HG02938 (cell line): ENCODE measurements around the gene RUNDC3A.
"Not testable (repeated sequence)": the region's sequence is repeated elsewhere in the genome, so short reads cannot be mapped to it uniquely, and the experiment has no call there.

ENCODE experiments used
- ATAC-seq: cut with Tn5 transposase; IDR thresholded peaks from one replicate; pipeline ENCODE4 v1.9.1; 2021; ENCODE audit warnings: mild to moderate bottlenecking, moderate library complexity; ENCODE audit not compliant: unreplicated experiment

RUNDC3A gene

DNA sequence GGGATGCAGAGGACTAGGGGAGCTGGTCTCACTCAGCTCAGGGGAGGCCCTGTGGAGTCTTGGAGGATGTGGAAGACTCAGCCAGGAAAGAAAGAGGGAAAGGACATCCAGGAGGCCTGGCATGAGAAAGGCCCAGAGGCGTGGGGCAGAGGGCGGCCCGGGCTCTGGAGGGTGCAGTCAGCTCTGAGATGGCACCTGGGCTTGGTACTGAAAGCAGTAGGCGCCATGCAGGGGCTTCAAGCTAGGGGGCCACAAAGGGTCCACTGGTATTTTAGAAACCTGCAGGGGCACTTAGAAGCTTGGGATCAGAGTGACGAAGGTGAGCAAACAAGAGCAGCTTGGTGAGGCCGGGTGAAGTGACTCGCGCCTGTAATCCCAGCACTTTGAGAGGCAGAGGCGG is 49.7 kb downstream of the RUNDC3A start:
- no peak for ATAC-seq

DNA sequence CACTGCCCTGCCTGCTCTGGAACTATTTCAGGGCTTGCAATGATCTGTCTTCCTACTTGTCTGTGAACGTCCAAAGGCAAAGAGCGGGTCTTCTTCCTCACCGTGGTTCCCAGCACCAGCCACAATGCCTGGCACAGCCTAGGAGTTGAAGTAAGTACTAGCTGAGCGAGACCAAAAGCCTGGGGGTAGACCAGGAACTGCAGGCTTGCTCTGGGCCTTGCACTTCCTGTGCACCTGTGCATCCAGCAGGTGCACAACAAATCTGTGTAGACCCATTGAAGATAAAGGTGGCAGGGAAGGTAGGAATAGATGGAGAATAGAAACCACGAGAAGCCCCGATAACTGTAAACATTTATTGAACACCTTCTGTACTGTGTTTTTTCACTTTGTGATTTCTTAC is 50.6 kb downstream of the RUNDC3A start:
- ATAC-seq = no peak

DNA sequence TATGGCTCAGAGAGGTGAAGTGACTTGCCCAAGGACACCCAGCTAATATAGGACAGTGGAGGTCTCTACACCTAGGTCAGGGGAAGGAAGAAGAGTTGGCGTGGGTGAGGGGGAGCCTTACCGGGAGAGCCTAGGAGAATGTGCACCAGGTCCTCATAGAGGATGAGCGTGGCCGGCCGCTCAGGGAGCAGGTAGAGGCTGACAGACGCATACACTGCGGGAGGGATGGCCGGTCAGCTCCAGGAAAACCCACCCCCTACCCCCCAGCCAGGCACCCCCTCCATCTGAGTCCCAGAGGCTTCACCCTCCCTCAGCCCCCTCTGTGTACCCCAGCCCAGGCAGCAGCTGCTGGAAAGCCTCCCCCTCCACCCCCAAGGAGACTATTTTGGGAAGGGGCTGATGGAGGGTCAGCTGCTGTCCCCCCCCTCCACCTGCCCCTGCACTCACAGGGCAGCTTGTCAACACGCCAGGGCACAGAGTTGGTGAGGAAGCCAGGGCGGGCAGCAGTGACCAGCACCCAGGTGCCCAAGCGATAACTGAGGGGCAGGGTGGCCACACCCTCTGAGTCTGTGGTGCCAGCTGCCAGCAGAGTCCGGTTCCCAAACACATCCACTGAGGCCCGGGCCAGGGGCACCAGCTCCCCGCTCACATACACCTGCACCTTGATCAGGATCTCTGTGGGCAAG is 51.2 kb downstream of the RUNDC3A start:
- no peak for ATAC-seq

DNA sequence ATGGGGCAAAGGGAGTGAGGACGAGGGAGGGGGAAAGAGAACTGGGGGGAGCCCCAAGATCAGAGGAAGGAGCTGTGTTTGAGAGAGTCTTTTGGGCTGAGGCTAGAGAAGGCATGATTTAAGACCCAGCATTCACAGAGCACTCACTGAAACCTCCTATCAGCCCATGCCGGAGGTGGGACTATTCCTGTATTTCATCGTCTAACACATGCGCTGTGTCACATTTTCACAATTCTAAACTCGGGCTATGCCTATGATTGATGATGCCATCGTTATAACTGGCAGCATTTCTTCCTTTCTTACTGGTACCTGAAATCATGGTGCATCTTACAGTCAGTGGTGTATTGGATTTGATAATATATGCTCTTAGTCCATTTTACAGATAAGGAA is 51.7 kb downstream of the RUNDC3A start:
- no peak for ATAC-seq

DNA sequence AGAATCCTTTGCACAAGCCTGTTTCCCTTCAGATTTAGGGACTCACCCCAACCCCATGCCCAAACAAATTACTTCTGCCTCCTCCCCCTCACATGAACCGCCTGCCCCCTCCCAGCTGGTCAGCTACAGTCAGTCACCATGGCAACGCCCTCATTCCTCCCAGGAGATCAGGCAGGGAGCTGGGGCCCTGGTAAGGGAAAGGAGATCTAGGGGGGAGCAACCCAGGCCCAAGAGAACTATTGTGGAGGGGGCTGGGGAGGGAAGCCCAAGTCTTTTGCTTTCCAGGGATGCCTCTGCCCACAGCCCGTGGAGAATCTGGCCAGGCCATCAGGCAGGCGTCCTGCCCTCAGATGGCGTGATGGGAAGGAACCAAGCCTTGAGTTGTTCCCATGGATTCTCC is 52.4 kb downstream of the RUNDC3A start:
- ATAC-seq = no peak

DNA sequence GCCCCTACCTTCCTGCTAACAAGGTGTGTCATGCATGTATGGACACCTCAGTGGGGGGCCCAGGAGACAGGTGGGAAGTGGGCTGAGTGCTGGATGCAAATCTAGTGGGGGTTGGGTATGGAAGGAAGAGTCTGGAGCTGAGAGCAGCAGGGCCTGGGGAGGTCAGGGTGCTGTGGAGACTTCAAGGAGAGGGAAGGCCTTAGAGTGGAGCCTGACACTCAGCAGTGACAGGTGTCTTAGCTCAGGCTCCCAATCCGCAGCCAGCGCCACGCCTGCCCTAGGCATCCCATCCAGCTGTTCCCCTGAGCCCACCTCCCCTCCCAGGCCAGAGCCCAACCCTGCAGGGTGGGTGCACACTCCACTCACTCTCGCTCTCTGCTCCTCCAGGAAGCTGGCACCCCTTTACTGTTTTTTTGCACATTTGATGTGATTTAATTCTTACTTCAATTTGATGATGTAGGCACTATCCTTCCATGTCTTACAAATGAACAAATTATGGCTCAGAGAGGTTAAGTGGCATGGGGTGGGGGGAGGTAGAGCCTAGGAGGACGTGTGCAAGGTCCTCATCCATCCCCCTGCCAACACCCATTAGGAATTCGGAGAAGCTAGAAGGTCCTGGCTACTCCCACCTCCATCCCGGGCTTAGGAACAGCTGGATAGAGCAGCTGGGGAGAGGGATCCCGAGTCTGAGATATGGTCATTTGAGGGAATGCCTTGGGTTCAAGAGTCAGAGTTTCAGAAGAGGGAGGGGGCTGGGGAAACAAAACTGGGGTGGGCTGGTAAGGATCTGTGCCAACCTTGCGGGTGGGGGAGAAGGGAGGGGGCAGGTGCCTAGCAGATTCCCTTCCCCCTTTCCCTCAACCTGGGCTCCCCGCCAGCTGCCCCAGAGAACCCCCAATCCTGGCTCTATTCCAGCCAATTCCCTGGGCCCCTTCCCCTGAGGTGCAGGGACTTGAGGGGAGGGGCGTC is 53.2 kb downstream of the RUNDC3A start:
- ATAC-seq = no peak

DNA sequence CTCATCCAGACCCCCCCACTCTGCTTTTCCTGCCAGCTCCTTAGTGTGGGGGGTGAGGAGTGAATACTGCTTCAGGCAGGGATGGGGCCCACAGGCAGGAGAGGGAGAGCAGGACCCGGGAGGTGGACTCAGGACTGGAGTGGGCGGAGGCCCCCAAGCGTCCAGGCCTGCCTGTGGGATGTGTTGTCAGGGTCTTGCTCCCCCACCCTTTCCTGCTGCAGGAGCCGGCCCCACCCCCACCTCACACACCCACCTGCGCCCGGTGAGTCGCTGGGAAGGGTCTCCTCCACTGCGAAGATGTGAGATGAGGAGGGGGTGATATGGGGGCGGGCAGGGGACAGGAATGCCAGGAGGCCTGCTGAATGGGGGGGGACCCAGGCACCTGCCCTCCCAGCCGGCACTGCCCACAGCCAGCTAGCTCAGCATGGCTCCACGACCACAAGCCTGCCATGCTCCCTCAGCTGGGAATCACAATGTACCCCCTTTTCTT is 54.1 kb downstream of the RUNDC3A start:
- ATAC-seq = no peak

DNA sequence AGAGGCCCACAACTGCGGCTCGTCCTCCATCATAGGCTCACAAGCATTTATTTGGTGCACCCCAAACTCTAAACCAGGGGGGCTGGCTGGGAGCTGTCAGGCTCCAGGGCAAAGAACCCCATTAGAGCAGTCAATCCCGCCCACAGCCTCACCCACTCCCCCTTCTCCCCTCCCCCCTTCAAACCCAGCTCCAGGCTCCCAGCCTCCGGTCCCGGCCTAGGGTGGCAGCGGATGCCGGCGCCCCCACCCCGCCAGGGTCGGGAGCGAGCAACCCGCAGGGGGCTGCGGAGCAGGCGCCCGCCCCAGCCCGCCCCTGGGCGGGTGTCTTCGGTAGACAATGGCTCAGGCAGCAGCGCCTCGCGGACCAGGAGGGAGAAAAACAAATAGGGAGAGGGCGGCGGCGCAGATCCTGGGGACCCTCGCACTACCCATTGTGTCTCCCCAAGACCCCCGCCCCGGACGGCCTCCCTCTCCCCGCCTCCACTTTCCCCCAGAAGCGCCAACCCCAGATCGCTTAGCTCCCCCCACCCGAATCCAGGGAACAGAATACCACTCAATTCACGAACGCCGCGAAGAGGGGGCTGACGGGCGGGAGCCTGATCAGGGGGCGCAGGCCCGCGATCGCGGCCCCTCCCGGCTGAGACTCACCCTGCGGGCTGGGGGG is 54.7 kb downstream of the RUNDC3A start:
- no peak for ATAC-seq

DNA sequence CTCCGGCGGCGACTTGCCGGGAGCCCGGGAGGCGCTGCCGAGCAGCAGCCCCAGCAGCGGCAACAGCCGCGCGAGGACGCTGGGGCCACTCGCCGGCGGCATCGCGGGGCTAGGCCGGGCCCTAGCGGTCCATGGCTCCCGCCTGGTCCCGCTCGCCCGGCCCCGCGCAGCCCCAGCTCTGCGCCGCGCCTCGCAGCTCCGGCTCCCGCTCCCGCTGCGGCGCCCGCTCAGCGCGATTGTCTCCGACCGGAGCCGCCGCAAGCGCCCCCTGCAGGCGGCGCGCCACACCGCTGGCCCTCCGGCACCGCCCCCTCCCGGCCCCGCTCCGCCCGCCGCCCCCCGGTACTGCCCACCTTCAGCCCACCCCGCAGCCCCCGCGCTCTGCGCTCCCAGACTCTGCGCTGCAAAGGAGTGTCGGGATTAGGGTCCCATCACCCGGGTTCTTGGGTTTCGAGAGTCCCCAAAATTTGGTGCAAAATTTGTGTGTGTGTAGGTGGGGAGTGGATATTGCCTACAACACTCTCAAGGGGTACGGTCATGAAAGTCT is 55.3 kb downstream of the RUNDC3A start, which contains the start of gene FAM171A2:
Gene FAM171A2 (minus strand): TSS at position 241 of the 547 bp plus-strand sequence. CDS start 139 bp downstream, at position 102.
- no peak for ATAC-seq

DNA sequence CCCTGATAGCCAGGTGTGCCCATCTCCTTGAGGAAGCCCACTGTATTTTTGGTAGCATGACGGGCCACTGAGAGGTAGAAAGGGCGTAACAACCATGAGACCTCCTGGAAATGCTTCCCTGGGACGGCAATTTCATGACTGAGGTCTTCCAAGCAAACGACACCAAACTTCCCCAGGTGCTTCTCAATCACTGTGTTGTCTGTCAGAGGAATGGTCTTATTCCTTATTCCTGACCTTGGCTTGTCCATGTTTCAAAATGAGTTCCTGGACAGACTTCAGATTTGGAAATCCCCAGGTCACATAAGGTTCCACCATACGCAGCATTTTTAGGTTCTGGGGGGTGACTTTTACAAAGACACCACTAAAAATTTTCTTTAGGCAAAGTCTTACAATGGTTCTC is 56.6 kb downstream of the RUNDC3A start:
- ATAC-seq = not testable (repeated sequence)

DNA sequence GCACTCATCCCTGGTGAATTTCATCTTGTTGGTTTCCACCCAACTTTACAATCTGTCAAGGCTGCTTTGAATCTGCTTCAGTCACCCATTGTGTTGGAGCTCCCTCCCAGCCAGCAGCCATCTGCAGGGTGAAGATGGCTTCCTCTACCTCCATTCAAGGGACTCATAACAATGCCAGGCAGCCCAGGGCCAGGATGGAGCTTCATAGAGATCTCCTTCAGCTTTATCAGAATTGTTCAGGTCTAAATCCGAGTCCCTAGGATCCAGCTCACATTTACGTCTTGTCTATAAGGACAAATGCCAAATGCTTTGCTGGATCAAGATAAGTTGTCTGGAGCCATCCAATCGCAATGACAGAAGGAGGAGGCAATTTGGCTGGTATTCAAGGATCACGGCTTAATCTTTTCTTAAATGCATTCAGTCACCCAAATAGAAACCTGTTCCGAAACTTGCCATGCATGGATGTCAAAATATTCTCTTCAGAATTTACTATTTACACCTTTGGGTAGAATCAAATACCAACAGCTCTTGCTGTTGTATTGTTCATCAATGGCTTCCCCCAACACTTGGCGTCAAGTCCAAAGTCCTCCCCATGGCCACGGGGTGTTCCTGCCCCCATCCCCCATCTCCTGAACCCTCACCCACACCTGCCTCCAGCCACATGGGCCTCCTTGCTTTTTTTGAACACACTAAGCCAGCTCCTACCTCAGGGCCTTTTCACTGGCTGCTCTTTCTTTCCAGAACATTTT is 59.0 kb downstream of the RUNDC3A start:
- ATAC-seq = no peak
